Measurements from ENCODE around the gene HIVEP3.

Gene HIVEP3

DNA sequence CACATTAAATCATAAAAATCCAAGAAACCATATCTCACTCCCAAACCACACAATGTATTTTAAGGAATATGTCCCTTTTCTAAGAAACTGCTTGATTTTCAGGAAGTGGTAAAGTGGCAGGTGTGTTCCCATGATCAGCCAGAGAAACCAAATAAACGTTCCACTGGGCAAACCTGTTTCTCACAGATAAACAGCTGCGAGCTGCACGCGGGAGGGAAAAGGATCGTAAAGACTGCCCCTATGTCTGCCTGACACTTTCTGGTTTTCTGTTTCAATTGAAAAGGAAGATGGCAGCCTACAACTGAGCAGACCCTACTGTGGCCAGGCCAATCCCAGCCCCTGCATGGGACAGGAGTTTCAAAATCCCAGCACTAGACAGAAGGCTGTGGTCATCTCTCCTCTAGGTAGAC is 36.6 kb downstream of the HIVEP3 start:
- no peak for DNase-seq (ENCODE audit: low spot score)
- Mint-ChIP-seq H3K4me1 (ENCODE audit: low read depth) (peaks cover 12% of the 10 kb centered on the region), H3K4me3 (no peak overlapping the region), H3K27ac (no peak overlapping the region), H3K27me3 (ENCODE audit: low read depth) (no peaks in the 10 kb centered on the region), H3K36me3 (ENCODE audit: low read depth) (no peaks in the 10 kb centered on the region), H3K9me3 (no peaks in the 10 kb centered on the region)

DNA sequence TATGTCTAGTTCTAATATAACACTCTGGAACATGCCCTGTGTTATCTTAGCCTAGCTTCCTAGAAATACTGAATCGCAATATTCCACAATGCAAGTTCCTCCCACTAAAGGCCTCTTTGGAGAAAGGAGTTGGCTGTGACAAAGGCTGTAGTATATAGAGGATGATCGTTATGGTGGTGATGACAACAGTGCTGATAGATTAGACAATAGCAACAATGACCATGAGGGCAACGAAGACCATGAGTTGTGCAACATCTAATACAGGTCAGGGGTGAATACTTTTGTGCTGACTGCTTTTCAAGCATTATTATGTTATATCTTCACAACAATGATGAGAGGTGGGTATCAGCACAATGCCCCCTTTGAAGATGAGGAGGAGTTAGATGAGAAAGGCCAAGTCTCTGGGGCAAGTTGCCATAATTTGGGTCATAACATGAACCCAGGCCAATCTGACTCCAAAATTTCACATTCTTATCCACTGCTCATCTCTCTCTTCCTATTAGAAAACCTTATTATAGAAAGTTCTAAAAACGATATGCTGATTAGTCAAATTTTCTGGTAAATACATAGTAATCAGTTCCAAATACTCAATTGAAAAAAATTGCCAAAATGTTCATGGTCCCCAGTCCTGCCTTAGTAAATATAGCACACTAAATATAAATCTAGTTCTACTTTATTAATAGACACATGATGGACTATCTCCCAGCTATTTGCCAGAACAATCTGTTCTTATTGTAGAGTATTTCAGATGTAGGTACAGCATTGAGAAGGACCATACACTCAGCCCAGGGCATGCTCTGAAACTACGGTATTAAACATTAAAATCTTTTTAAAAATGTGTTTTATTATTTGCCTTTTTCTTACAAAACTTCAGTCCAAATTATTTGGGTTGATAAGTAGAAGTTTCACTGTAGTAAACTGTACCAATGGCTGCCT is 37.5 kb downstream of the HIVEP3 start:
- H3K9me3 Mint-ChIP-seq, result no peaks in the 10 kb centered on the region

GRCh38 chr1:41880261-41880660 is 38.5 kb downstream of the HIVEP3 start:
- no peaks in the 10 kb centered on the region for H3K36me3 Mint-ChIP-seq (ENCODE audit: low read depth)
- no peak for DNase-seq (ENCODE audit: low spot score)
- no peaks in the 10 kb centered on the region for H3K27me3 Mint-ChIP-seq (ENCODE audit: low read depth)
- no peak overlapping the region for H3K4me3 Mint-ChIP-seq
- H3K9me3 Mint-ChIP-seq, result no peaks in the 10 kb centered on the region
- no peak overlapping the region for H3K27ac Mint-ChIP-seq
- peaks cover 18% of the 10 kb centered on the region for H3K4me1 Mint-ChIP-seq (ENCODE audit: low read depth)

More for the DNA sequence above, 37.5 kb downstream of the HIVEP3 start:
- Mint-ChIP-seq H3K4me1 (ENCODE audit: low read depth) (peaks cover 18% of the 10 kb centered on the region), H3K27ac (no peak overlapping the region), H3K4me3 (no peak overlapping the region), H3K36me3 (ENCODE audit: low read depth) (no peaks in the 10 kb centered on the region), H3K27me3 (ENCODE audit: low read depth) (no peaks in the 10 kb centered on the region)
- DNase-seq (ENCODE audit: low spot score), result no peak

DNA sequence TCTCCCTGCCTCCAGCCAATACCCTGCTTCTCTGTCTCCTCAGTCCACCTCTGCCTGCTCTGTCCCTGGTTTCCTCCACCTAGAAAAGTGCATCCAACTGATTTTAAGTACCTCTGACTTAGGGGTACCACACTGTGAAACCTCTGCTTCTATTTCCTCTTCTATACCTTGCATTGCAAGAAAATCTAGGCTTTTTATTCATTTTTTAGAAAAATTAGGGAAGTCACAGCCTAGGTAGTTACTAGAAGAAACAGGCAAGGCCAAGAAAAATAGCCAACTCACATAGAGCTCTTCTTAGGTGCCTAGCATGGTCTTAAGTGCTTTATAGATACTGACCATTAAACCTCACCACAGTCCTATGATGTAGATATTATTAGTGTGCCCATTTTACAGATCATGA is 39.1 kb downstream of the HIVEP3 start:
- no peaks in the 10 kb centered on the region for H3K27me3 Mint-ChIP-seq (ENCODE audit: low read depth)
- DNase-seq (ENCODE audit: low spot score), result no peak
- no peak overlapping the region for H3K27ac Mint-ChIP-seq
- peaks cover 20% of the 10 kb centered on the region for H3K4me1 Mint-ChIP-seq (ENCODE audit: low read depth)
- H3K4me3 Mint-ChIP-seq, result no peak overlapping the region
- no peaks in the 10 kb centered on the region for H3K9me3 Mint-ChIP-seq
- H3K36me3 Mint-ChIP-seq (ENCODE audit: low read depth), result no peaks in the 10 kb centered on the region

GRCh38 chr1:41878911-41879310 is 39.8 kb downstream of the HIVEP3 start:
- no peaks in the 10 kb centered on the region for H3K27me3 Mint-ChIP-seq (ENCODE audit: low read depth)
- H3K27ac Mint-ChIP-seq, result no peak overlapping the region
- peaks cover 22% of the 10 kb centered on the region for H3K4me1 Mint-ChIP-seq (ENCODE audit: low read depth)
- H3K36me3 Mint-ChIP-seq (ENCODE audit: low read depth), result no peaks in the 10 kb centered on the region
- H3K4me3 Mint-ChIP-seq, result no peak overlapping the region
- H3K9me3 Mint-ChIP-seq, result no peaks in the 10 kb centered on the region
- no peak for DNase-seq (ENCODE audit: low spot score)

GRCh38 chr1:41878495-41878894 is 40.2 kb downstream of the HIVEP3 start:
- no peaks in the 10 kb centered on the region for H3K27me3 Mint-ChIP-seq (ENCODE audit: low read depth)
- H3K9me3 Mint-ChIP-seq, result no peaks in the 10 kb centered on the region
- H3K4me1 Mint-ChIP-seq (ENCODE audit: low read depth), result peaks cover 24% of the 10 kb centered on the region
- no peak overlapping the region for H3K27ac Mint-ChIP-seq
- no peak for DNase-seq (ENCODE audit: low spot score)
- no peak overlapping the region for H3K4me3 Mint-ChIP-seq
- no peaks in the 10 kb centered on the region for H3K36me3 Mint-ChIP-seq (ENCODE audit: low read depth)

DNA sequence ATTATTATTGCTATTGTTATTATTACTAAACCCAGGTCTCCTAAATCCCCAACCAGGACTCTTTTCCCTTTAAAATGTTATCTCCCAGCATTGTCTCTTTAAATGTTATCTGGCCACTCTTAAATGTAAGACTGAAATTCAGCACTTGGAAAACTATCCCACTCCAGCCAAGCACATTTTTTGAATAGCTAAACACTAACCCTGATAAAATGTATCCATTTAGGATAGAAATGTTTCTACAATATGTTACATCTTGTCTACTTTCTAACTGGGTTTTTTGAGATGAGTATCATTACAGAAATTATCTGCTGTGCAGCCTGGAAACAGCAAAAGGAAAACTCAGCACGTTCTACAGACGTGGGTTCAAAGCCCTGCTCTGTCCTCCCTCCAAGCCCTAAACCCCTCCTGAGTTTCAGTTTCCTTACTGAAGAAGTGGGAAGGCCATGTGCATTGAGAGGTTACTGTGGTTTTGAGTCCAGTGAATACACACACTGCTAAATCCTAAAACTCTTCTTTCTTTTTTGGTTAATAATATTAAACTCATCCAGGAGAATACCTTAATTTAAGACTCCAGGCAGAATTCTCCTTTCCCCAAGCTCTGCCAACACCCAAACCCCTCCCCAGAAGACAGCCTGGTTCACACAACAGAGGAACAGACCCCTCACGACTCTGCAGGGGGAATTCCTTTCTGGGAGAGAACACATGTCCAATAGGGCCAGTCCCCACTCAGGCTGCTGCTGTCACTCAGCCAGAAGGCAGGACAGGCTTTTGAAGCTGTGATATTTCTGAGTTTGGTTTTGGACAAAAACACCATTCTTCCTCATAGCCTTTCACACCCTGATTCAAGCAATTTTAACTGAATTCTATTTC is 41.9 kb downstream of the HIVEP3 start:
- no peak for DNase-seq (ENCODE audit: low spot score)
- Mint-ChIP-seq H3K4me1 (ENCODE audit: low read depth) (peaks cover 16% of the 10 kb centered on the region), H3K9me3 (no peaks in the 10 kb centered on the region), H3K27ac (no peak overlapping the region), H3K36me3 (ENCODE audit: low read depth) (no peaks in the 10 kb centered on the region), H3K4me3 (no peak overlapping the region), H3K27me3 (ENCODE audit: low read depth) (no peaks in the 10 kb centered on the region)

- no peak overlapping the region for H3K27ac Mint-ChIP-seq
- H3K27me3 Mint-ChIP-seq (ENCODE audit: low read depth), result no peaks in the 10 kb centered on the region
- peaks cover 15% of the 10 kb centered on the region for H3K4me1 Mint-ChIP-seq (ENCODE audit: low read depth)
- DNase-seq (ENCODE audit: low spot score), result no peak
- H3K9me3 Mint-ChIP-seq, result no peaks in the 10 kb centered on the region
- H3K4me3 Mint-ChIP-seq, result no peak overlapping the region
- H3K36me3 Mint-ChIP-seq (ENCODE audit: low read depth), result no peaks in the 10 kb centered on the region
Measured at GRCh38 chr1:41875487-41875886, 43.2 kb downstream of the HIVEP3 start.

- Mint-ChIP-seq H3K36me3 (ENCODE audit: low read depth) (no peaks in the 10 kb centered on the region), H3K27ac (no peak overlapping the region), H3K9me3 (no peaks in the 10 kb centered on the region), H3K27me3 (ENCODE audit: low read depth) (no peaks in the 10 kb centered on the region), H3K4me1 (ENCODE audit: low read depth) (peaks cover 15% of the 10 kb centered on the region), H3K4me3 (no peak overlapping the region)
- no peak for DNase-seq (ENCODE audit: low spot score)
Measured at GRCh38 chr1:41874903-41875411, 43.8 kb downstream of the HIVEP3 start.

DNA sequence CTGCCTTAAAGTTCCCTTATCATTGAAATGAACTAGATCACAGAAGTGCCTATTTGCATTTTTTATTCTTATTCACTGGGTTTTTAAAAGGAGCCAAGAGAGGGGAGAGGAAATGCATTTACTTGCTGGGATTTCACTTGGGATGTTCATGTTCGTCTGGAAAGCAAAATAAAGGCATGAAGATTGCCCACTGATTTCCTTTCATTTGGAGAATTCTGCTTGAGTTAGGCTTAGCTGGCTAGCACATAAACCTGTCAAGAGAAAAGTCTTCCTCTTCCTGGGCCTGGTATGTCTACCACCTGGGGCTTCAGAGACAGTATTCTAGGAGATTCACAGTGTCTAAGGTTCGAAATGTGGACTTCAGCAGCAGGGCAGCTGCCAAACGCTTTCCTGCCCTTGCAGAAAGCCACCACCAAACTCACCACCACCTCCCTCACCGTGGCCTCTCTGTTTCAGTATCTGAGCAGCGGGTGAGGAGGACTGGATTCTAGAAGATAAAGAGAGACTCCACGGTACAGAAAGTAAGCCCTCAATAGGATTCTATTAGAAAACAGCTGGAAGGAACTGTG is 44.5 kb downstream of the HIVEP3 start:
- Mint-ChIP-seq H3K4me1 (ENCODE audit: low read depth) (peaks cover 15% of the 10 kb centered on the region), H3K9me3 (no peaks in the 10 kb centered on the region), H3K27me3 (ENCODE audit: low read depth) (no peaks in the 10 kb centered on the region), H3K36me3 (ENCODE audit: low read depth) (no peaks in the 10 kb centered on the region), H3K4me3 (no peak overlapping the region), H3K27ac (no peak overlapping the region)
- no peak for DNase-seq (ENCODE audit: low spot score)

DNA sequence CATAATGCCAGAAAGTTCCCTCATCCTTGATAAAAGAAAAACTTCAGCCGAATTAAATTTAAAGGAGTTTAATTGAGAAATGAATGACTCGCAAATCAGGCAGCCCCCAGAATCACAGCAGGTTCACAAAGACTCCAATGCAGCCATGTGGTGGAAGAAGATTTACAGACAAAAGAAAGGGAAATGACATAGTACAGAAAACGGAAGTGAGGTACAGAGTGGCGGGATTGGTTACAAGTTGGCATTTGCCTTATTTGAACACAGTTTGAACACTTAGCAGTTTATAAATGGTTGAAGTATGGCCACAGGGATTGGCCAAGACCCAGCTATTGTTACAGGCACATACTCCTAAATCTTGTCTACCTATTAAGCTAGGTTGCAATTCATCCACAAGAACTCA is 46.6 kb downstream of the HIVEP3 start:
- H3K27me3 Mint-ChIP-seq (ENCODE audit: low read depth), result no peaks in the 10 kb centered on the region
- H3K4me3 Mint-ChIP-seq, result no peak overlapping the region
- no peak for DNase-seq (ENCODE audit: low spot score)
- no peak overlapping the region for H3K27ac Mint-ChIP-seq
- no peaks in the 10 kb centered on the region for H3K9me3 Mint-ChIP-seq
- peaks cover 27% of the 10 kb centered on the region for H3K4me1 Mint-ChIP-seq (ENCODE audit: low read depth)
- H3K36me3 Mint-ChIP-seq (ENCODE audit: low read depth), result no peaks in the 10 kb centered on the region

GRCh38 chr1:41870076-41870562 is 48.6 kb downstream of the HIVEP3 start:
- no peak overlapping the region for H3K27ac Mint-ChIP-seq
- no peaks in the 10 kb centered on the region for H3K27me3 Mint-ChIP-seq (ENCODE audit: low read depth)
- no peaks in the 10 kb centered on the region for H3K9me3 Mint-ChIP-seq
- no peaks in the 10 kb centered on the region for H3K36me3 Mint-ChIP-seq (ENCODE audit: low read depth)
- H3K4me1 Mint-ChIP-seq (ENCODE audit: low read depth), result peaks cover 21% of the 10 kb centered on the region
- no peak for DNase-seq (ENCODE audit: low spot score)
- no peak overlapping the region for H3K4me3 Mint-ChIP-seq

DNA sequence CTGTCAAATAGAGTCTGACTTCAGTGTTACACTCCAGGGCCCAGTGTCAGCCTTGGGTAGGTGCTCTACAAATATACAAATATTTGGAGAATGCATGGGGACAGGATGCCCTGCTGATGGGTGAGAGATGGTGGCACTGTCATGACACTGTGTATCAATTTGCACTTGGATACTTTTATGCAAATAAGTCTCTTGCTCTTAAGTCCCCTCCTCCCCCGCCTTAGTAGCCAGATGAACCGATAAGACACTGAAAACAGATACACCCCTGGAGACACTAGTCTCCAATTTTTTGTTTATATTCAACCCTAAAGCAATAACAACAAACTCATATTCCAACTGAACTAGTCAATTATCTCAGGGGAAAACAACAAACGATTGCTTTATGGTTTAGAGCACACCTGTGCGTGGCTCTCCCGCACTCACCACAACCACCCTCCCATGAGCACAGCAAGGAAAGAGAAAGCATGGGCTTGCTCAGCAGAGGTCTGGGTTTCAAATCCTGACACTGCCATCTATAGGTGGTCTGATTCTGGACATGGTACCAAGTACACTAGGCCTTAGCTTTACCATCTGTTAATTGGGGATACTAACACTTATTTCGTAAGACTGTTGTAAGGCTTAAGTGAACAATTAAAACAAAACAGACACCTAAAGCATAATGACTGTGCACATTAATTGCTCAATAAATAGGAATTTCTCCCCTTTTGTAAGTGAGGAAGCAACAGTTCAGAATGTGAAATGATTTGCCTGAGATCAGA is 50.3 kb downstream of the HIVEP3 start:
- no peaks in the 10 kb centered on the region for H3K36me3 Mint-ChIP-seq (ENCODE audit: low read depth)
- H3K27ac Mint-ChIP-seq, result peak overlapping the region; percentile 53
- H3K4me1 Mint-ChIP-seq (ENCODE audit: low read depth), result peaks cover 15% of the 10 kb centered on the region
- H3K9me3 Mint-ChIP-seq, result no peaks in the 10 kb centered on the region
- peak overlapping the region; percentile 44 for H3K4me3 Mint-ChIP-seq
- peak; percentile 49 for DNase-seq (ENCODE audit: low spot score)
- H3K27me3 Mint-ChIP-seq (ENCODE audit: low read depth), result no peaks in the 10 kb centered on the region

All from T-helper 2 cell treated with Interferon-gamma antibody and Interleukin-4, amounts not matched to agents 5 μg/mL and 100 μg/mL, for 36 hours (primary cell).